ENCODE measurements around the gene ICAM4.

ICAM4 gene

DNA sequence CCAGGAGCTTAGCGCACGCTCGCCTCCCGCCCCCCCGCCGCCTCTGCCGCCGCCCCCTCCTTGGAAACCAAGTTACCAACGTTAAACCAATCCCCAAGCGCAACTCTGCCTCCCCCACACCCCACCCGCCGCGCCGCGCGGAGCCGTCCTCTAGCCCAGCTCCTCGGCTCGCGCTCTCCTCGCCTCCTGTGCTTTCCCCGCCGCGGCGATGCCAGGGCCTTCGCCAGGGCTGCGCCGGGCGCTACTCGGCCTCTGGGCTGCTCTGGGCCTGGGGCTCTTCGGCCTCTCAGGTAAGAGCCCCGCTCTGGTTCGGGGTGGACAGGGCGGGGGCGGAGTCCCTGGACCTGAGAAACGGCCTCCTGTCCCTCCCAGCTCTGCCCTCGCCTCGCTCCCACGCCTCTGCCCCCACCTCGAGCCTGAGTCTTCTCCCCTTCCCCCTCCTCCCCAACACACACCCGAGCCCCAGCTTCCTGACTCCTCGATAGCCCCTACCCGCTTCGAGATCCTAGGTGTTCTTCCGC, 3.1 kb downstream of the ICAM4 start, which contains the start of gene ICAM5:
Gene ICAM5, plus strand, starts transcription at position 117 of the 521 bp plus-strand sequence. Its CDS starts 92 bp downstream, at position 209.
- TF ChIP-seq NFIC (IDR thresholded peaks at IDR 0.05): no peak
- peak; percentile 57 for TF ChIP-seq EGR1 (IDR thresholded peaks at IDR 0.05)

DNA sequence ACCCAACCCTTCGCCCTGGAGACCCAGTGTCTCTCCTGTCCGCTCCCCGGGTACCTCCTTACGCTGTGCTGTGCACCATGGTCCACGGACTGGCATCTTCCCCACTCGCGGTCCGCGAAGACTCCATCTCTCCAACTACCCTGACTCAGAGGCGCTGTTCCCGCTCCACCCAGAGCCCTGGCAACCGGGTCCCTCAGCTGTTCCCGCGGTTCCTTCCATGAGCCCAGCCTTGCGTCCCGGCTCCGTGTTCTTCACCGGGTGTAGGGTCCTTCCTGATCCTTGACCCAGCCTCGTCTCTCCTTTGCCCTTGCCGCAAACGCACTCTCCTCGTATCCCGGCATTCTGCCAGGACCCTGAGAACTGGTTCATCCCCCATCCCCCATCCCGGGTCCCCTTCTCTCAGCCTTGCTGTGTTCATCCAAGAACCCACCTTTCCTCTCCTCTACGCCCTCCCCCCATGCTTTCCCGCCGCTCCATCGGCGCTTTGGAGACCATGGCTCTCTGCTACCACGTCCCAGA, 3.7 kb downstream of the ICAM4 start:
- TF ChIP-seq, protein P1, sequence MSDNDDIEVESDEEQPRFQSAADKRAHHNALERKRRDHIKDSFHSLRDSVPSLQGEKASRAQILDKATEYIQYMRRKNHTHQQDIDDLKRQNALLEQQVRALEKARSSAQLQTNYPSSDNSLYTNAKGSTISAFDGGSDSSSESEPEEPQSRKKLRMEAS (IDR thresholded peaks at IDR 0.05): no peak; the same call in 1 of the 2 replicates
- no peak for TF ChIP-seq EGR1 (IDR thresholded peaks at IDR 0.05)
- TF ChIP-seq, protein P2, sequence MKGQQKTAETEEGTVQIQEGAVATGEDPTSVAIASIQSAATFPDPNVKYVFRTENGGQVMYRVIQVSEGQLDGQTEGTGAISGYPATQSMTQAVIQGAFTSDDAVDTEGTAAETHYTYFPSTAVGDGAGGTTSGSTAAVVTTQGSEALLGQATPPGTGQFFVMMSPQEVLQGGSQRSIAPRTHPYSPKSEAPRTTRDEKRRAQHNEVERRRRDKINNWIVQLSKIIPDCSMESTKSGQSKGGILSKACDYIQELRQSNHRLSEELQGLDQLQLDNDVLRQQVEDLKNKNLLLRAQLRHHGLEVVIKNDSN (IDR thresholded peaks at IDR 0.05): no peak
- TF ChIP-seq, protein P3, sequence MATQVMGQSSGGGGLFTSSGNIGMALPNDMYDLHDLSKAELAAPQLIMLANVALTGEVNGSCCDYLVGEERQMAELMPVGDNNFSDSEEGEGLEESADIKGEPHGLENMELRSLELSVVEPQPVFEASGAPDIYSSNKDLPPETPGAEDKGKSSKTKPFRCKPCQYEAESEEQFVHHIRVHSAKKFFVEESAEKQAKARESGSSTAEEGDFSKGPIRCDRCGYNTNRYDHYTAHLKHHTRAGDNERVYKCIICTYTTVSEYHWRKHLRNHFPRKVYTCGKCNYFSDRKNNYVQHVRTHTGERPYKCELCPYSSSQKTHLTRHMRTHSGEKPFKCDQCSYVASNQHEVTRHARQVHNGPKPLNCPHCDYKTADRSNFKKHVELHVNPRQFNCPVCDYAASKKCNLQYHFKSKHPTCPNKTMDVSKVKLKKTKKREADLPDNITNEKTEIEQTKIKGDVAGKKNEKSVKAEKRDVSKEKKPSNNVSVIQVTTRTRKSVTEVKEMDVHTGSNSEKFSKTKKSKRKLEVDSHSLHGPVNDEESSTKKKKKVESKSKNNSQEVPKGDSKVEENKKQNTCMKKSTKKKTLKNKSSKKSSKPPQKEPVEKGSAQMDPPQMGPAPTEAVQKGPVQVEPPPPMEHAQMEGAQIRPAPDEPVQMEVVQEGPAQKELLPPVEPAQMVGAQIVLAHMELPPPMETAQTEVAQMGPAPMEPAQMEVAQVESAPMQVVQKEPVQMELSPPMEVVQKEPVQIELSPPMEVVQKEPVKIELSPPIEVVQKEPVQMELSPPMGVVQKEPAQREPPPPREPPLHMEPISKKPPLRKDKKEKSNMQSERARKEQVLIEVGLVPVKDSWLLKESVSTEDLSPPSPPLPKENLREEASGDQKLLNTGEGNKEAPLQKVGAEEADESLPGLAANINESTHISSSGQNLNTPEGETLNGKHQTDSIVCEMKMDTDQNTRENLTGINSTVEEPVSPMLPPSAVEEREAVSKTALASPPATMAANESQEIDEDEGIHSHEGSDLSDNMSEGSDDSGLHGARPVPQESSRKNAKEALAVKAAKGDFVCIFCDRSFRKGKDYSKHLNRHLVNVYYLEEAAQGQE (IDR thresholded peaks at IDR 0.05; ENCODE audit: low read depth): no peak
- TF ChIP-seq TEAD4 (IDR thresholded peaks at IDR 0.05): no peak
- no peak for TF ChIP-seq YY1 (IDR thresholded peaks at IDR 0.05; ENCODE audit: low read depth)
- no peak for TF ChIP-seq NFIC (IDR thresholded peaks at IDR 0.05)
- no peak for TF ChIP-seq CEBPB (IDR thresholded peaks at IDR 0.05)
- TF ChIP-seq ZBTB7A (IDR thresholded peaks at IDR 0.05; ENCODE audit: low read depth): no peak
- no peak for TF ChIP-seq EP300 (IDR thresholded peaks at IDR 0.05; ENCODE audit: borderline replicate concordance)
- no peak for TF ChIP-seq TAF1 (IDR thresholded peaks at IDR 0.05; ENCODE audit: low read depth)

DNA sequence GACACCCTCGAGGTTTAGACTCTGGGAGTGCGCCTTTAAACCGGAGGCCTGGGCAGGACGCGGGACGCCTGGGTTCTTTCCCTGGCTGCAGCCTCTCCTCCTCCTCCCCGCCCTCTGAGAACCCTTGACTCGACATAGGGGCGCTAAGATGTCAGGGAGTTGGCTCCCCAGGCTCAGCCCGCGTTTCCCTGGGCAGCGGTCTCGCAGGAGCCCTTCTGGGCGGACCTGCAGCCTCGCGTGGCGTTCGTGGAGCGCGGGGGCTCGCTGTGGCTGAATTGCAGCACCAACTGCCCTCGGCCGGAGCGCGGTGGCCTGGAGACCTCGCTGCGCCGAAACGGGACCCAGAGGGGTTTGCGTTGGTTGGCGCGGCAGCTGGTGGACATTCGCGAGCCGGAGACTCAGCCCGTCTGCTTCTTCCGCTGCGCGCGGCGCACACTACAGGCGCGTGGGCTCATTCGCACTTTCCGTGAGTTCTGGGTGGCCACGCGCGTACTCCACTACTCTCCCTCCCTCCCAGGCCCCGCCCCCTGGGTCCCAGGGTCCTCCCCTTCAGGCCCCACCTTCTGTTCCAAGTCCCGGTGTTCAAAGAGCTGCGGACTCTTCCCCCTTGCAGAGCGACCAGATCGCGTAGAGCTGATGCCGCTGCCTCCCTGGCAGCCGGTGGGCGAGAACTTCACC, 4.3 kb downstream of the ICAM4 start:
- TF ChIP-seq ZBTB7A (IDR thresholded peaks at IDR 0.05; ENCODE audit: low read depth) (peak; percentile 67), TAF1 (IDR thresholded peaks at IDR 0.05; ENCODE audit: low read depth) (0 out of 2 replicates have a peak, but pooled peaks have one; percentile 27), EGR1 (IDR thresholded peaks at IDR 0.05) (no peak), CREB1 (IDR thresholded peaks at IDR 0.05; ENCODE audit: low read depth) (no peak)

DNA sequence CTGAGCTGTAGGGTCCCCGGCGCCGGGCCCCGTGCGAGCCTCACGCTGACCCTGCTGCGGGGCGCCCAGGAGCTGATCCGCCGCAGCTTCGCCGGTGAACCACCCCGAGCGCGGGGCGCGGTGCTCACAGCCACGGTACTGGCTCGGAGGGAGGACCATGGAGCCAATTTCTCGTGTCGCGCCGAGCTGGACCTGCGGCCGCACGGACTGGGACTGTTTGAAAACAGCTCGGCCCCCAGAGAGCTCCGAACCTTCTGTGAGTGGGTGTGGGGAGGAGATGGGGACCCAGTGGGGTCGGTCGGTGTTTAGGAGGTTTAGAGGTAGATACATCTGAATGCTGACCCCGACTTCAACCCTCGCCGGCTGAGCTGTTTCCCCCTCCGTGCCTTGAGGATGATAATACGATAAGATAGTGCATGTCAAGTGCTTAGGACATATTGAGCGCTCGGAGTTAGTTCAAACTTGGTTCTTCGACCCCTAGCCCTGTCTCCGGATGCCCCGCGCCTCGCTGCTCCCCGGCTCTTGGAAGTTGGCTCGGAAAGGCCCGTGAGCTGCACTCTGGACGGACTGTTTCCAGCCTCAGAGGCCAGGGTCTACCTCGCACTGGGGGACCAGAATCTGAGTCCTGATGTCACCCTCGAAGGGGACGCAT, 4.9 kb downstream of the ICAM4 start:
- no peak for TF ChIP-seq RAD21 (IDR thresholded peaks at IDR 0.05; ENCODE audit: low read depth)
- no peak for TF ChIP-seq NFIC (IDR thresholded peaks at IDR 0.05)
- no peak; the same call in 1 of the 2 replicates for TF ChIP-seq EP300 (IDR thresholded peaks at IDR 0.05; ENCODE audit: borderline replicate concordance)
- no peak for TF ChIP-seq YY1 (IDR thresholded peaks at IDR 0.05; ENCODE audit: low read depth)
- no peak for TF ChIP-seq CREB1 (IDR thresholded peaks at IDR 0.05; ENCODE audit: low read depth)
- TF ChIP-seq EGR1 (IDR thresholded peaks at IDR 0.05): no peak
- TF ChIP-seq TEAD4 (IDR thresholded peaks at IDR 0.05): no peak
- TF ChIP-seq, protein P1 (IDR thresholded peaks at IDR 0.05): no peak; the same call in 1 of the 2 replicates
- peak; percentile 77; the same call in 1 of the 2 replicates for TF ChIP-seq ZBTB7A (IDR thresholded peaks at IDR 0.05; ENCODE audit: low read depth)

DNA sequence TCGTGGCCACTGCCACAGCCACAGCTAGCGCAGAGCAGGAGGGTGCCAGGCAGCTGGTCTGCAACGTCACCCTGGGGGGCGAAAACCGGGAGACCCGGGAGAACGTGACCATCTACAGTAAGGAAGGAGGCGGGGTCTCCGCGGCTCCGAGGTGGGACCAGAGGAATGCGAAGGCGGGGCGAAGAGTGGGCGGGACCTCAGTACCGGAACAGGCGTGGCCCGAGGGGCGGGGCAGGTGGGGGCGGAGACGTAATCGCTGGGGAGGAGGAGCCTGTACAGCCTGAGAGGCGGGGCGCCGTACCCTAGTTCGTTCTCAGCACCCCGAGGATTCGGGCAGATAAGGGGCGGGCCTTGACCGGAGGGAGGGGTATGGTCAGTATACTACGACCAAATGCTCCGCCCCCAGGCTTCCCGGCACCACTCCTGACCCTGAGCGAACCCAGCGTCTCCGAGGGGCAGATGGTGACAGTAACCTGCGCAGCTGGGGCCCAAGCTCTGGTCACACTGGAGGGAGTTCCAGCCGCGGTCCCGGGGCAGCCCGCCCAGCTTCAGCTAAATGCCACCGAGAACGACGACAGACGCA, 5.5 kb downstream of the ICAM4 start:
- TF ChIP-seq EP300 (IDR thresholded peaks at IDR 0.05; ENCODE audit: borderline replicate concordance): no peak
- 0 out of 2 replicates have a peak, but pooled peaks have one; percentile 46 for TF ChIP-seq EGR1 (IDR thresholded peaks at IDR 0.05)
- TF ChIP-seq, protein P1 (IDR thresholded peaks at IDR 0.05): peak; percentile 16; the same call in 1 of the 2 replicates

DNA sequence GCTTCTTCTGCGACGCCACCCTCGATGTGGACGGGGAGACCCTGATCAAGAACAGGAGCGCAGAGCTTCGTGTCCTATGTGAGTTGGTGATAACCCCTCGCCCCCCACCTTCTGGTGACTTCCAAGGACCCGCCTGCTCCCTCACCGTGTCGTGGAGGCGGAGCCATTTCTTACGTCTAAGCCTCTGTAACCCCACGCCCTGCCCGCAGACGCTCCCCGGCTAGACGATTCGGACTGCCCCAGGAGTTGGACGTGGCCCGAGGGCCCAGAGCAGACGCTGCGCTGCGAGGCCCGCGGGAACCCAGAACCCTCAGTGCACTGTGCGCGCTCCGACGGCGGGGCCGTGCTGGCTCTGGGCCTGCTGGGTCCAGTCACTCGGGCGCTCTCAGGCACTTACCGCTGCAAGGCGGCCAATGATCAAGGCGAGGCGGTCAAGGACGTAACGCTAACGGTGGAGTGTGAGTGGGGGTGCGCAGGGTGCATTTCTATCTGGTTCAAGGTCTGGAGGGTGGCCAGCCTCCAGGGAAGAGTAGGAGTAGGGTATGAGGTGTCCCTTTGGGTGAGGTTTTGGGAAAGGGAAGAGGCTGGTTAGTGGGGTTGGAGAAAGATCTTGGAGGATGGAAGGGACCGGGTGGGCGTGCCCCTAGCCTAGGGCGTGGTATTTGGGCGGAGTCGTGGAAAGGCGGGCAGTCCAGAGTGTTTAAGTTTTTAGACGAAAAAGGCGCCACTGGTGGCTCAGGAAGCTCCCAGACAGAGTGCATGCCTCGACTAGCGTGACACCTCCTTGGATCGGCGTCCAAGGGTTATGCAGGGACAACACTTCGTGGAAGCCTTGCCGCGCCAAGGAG, 6.3 kb downstream of the ICAM4 start:
- no peak for TF ChIP-seq ZBTB7A (IDR thresholded peaks at IDR 0.05; ENCODE audit: low read depth)
- TF ChIP-seq, protein P3 (IDR thresholded peaks at IDR 0.05; ENCODE audit: low read depth): no peak
- no peak for TF ChIP-seq TAF1 (IDR thresholded peaks at IDR 0.05; ENCODE audit: low read depth)
- no peak for TF ChIP-seq EGR1 (IDR thresholded peaks at IDR 0.05)
- TF ChIP-seq TCF12 (IDR thresholded peaks at IDR 0.05; ENCODE audit: low read depth): no peak
- no peak for TF ChIP-seq RAD21 (IDR thresholded peaks at IDR 0.05; ENCODE audit: low read depth)
- TF ChIP-seq YY1 (IDR thresholded peaks at IDR 0.05; ENCODE audit: low read depth): no peak
- no peak for TF ChIP-seq CREB1 (IDR thresholded peaks at IDR 0.05; ENCODE audit: low read depth)
- TF ChIP-seq, protein P2 (IDR thresholded peaks at IDR 0.05): no peak
- TF ChIP-seq TEAD4 (IDR thresholded peaks at IDR 0.05): no peak
- no peak for TF ChIP-seq EP300 (IDR thresholded peaks at IDR 0.05; ENCODE audit: borderline replicate concordance)
